GM12891 (cell line): ENCODE results near the gene RPS10.

ENCODE experiments used
- PAX5 ChIP-seq: IDR thresholded peaks from 2 replicates; pipeline ENCODE4 v1.6.1; 2011; ENCODE audit warnings: low read length, moderate library complexity, mild to moderate bottlenecking; ENCODE audit not compliant: insufficient read depth, severe bottlenecking
- POLR2A ChIP-seq: IDR thresholded peaks from 2 replicates; pipeline ENCODE4 v1.6.1; 2011; ENCODE audit warnings: low read depth, low read length, control low read depth
- POLR2AphosphoS5 ChIP-seq: IDR thresholded peaks from 2 replicates; pipeline ENCODE4 v1.6.1; 2011; ENCODE audit warnings: low read depth, low read length, control low read depth
- SPI1 ChIP-seq: IDR thresholded peaks from 2 replicates; pipeline ENCODE4 v1.6.1; 2011; ENCODE audit warnings: low read depth, low read length, control low read depth
- TAF1 ChIP-seq: IDR thresholded peaks from 2 replicates; pipeline ENCODE4 v1.6.1; 2011; ENCODE audit warnings: low read depth, low read length, control low read depth

- TF ChIP-seq POLR2AphosphoS5 (no peak), SPI1 (no peak), POLR2A (no peak), TAF1 (no peak), PAX5 (no peak)
These were observed 36.7 kb upstream of the RPS10 start for GRCh38 chr6:34462551-34462971.
